Medulla oblongata (tissue), 1 donor: ENCODE measurements around the gene LTBP4.

Experiments
- DNase-seq: peaks from one replicate; pipeline ENCODE4 v3.0.0-alpha.2; 2015; ENCODE audit errors: extremely low spot score

The LTBP4 gene

DNA sequence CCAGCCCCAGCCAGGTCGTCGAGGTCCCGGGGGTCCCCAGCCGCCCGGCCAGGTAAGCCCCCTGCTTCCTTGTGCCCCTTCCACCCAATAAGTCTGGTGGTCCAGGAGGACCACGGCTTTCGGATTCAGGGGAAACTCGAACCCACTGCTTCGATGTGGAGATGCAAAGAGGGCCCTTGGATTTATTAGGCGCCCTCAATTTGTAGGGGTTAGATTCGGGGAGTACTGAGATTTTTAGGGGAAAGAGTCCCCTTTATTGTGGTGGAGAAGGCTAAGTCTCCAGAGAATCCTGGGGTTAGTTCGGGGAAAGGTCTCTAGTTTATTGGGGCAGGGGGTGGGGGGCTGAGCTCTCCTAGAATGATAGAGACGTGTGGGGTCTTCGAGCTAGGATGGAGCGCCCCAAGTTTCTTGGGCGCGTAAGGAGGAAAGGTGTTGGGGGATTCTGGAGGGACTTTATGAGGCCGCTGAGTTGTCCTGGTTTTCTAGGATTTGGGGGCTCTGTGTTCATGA is 3.8 kb upstream of the LTBP4 start:
- DNase-seq, result no peak

DNA sequence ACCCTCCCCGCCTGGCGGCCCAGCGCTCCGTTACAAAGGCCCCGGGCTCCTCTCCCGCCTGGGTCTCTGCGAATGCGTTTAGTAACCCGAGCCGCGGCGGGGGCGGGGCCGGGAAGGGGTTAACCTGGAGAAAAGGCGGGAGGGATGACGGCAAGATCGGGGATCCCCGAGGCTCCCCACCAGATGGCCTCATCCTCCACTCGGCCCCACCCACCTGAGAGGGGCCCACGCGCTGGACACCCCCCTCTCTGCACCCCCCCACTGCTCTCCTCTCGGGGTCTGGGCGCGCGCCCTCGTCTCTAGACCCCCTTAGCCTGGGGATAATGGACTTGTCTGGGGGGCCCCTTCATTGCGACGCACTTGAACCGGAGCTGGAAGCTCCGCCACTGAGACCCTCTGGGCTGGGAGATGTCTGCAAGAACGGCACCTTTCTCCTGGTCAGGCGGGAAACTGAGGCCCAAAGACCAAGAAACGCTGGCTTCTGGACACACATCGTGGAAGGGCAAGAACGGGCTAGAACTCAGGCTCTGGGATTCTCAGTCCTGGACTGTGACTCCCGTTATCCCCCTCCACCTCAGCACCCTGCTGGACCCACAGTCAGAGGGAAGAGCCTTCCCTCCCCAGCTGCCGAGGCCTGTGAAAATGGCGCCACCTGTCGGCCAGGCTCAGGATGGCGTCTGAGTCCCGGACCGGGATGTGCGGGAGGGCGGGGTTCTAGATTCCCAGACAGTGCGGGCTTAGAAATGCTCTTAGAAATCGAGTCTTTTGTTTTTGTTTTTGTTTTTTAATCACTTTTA is 2.9 kb upstream of the LTBP4 start:
- peak; percentile 89 for DNase-seq

DNA sequence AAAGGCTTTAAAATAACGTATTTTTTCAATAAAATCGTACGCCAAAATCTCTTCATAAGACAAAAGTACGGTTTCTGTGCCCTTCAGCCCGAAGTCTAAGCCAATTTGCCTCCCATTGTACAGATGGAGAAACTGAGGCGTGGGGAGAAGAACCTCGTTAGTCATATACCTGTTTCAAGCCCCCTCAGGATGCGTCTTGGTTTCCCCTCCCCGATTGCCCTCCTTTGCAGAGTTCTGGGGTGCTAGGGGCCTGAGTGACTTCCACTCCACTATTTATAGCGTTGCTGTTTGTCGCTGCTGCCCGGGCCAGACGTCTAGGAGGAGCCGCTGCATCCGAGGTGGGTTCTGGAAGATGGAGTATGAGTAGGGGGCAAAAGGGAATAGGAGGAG is 2.3 kb upstream of the LTBP4 start:
- DNase-seq, result no peak

- no peak for DNase-seq
Measured at GRCh38 chr19:40599331-40599901, 1.8 kb upstream of the LTBP4 start.

DNA sequence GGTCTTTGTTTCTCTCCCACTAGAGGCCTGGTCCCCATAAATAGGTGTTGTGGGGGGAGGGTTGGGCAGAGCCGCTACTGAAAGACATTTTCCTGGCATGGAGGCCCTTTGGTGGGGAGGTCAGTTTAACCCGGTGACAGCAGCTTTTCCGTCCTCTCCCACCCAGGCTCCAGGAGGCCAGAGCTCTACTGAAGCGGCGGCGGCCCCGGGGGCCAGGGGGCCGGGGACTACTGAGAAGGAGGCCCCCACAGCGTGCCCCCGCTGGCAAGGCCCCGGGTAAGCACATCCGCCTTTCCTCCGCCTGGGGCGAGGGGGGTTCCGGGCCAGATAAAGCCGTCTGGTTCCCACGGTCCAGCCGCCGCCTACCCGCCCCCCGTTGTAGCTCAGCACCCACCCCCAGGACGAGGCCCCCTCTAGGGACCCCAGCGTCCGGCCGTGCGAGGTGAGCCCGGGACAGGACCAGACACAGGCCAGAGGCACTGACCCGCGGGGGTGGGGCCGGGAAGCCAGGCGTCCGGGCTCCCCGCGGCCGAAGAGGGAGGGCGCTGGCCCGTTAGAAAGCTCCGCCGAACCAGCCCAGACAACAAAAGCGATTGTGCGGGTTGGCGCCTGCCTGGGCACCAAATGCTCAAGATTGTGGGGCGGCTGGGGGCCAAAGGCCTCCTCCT is 1.1 kb upstream of the LTBP4 start:
- peak; percentile 58 for DNase-seq

DNA sequence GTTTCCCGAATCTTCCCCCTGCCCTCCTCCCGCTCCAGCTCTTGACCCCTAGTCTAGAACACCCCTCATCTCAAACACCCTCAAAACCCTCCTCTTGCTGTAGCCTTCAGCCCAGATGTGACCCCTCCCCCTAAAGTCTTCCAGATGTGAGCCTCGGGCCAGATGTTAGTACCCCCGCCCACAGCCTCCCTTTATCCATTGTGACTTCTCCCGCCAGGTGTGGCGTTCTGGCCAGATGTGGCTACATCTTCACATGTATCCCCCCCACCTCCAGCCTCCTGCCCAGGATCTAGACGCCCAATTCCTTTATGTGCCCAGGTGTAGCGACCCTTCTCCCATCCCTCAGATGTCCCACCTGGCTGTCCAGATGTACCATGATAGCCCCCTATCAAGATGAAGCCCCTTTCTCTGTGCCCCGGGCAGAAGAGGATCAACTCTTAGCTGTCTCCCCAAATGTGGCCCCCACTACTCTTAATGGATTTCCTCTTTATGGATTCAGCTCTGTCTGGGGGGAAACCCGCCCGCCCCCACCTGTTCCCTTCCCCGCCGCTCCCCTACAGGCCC is 517 bp upstream of the LTBP4 start:
- no peak for DNase-seq

DNA sequence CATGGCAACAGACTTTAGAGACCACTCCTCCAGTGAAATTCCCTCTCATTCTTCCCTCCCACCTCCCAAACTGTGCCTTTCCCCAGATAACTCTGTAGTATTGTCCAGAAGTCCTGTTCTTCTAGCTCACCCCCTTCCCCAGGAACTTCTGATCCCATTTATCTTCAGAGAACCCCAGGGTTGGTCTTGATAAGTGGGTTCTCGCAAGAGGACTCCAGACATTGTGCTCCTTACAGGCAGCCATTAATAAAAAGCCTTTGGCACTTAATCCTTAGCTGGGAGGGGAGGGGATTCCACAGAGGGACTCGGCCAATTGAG is 1.9 kb downstream of the LTBP4 start:
- no peak for DNase-seq

DNA sequence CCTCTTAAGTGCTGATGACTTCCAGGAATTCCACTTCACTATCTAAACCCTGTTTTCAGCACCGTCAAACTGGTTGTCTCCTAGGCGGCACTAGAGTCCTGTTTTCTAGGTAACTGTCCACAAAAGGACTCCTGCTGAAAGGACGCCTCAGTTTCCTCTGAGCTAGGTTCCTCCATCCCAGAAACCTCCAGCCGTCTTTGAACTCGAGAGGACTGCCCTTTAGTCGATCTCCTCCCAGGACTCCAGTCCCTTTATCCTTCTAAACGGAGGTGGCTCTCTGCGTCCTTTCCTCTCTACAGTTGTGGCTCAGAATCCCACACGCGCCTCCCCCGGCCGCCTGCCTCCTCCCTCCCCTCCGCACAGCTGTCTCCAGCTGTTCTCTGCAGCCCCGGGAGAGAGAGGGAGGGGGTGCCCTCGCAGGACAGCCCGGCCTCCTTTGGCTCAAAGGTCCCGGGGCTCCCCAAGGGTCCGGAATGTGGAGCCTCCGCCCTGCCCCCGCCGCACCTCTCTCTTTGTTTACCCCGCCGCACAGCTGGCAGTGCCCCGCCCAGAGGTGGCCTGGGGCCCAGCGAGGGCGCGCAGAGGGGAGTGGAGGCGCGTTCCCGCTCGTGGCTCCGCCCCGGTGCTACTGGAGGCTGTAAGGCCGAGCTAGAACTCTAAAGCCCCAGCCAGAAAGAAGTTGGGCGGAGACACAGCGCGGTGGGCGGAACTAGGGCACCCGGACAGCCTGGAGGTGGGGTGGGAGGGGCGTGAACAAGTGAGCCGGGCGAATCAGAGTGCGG is 2.4 kb downstream of the LTBP4 start:
- peak; percentile 87 for DNase-seq

- no peak for DNase-seq
Measured at GRCh38 chr19:40604171-40604646, 3.0 kb downstream of the LTBP4 start.

DNA sequence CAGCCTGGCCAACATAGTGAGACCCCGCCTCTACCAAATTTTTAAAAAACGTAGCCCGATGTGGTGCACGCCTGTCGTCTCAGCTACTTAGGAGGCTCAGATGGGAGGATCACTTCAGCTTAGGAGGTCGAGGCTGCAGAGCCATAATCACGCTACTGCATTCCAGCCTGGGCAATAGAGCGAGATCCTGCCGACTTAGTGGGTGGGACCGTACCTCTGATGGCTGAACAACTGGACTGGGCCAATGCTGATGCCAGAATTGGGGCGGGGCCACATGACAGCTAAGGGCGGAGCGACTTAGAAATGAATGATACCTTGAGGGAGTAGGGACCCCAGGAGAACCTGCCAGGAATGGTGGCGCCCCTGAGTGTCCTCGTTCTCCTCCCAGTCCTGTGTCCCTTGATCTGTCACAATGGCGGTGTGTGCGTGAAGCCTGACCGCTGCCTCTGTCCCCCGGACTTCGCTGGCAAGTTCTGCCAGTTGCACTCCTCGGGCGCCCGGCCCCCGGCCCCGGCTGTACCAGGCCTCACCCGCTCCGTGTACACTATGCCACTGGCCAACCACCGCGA is 3.6 kb downstream of the LTBP4 start:
- no peak for DNase-seq

DNA sequence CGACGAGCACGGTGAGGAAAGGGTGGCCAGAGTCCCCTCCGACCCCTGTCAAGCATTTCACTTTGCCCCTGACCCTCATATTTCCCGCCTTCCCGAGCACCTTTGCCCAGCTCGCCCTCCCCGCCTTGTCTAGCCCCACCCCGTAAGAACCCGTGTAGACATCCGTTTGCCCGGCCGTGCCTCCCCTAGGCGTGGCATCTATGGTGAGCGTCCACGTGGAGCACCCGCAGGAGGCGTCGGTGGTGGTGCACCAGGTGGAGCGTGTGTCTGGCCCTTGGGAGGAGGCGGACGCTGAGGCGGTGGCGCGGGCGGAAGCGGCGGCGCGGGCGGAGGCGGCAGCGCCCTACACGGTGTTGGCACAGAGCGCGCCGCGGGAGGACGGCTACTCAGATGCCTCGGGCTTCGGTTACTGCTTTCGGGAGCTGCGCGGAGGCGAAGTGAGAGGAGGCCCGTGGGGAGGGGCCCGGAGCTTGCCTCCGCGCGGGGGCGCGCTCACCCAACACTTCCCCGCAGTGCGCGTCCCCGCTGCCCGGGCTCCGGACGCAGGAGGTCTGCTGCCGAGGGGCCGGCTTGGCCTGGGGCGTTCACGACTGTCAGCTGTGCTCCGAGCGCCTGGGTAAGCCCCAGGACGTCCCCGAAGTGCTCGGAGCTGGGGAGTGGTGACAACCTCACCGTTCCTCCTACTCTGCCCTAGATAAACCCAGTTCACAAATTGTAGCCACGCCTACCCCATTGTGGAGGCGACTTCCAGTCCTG is 4.2 kb downstream of the LTBP4 start:
- peak; percentile 43 for DNase-seq

DNA sequence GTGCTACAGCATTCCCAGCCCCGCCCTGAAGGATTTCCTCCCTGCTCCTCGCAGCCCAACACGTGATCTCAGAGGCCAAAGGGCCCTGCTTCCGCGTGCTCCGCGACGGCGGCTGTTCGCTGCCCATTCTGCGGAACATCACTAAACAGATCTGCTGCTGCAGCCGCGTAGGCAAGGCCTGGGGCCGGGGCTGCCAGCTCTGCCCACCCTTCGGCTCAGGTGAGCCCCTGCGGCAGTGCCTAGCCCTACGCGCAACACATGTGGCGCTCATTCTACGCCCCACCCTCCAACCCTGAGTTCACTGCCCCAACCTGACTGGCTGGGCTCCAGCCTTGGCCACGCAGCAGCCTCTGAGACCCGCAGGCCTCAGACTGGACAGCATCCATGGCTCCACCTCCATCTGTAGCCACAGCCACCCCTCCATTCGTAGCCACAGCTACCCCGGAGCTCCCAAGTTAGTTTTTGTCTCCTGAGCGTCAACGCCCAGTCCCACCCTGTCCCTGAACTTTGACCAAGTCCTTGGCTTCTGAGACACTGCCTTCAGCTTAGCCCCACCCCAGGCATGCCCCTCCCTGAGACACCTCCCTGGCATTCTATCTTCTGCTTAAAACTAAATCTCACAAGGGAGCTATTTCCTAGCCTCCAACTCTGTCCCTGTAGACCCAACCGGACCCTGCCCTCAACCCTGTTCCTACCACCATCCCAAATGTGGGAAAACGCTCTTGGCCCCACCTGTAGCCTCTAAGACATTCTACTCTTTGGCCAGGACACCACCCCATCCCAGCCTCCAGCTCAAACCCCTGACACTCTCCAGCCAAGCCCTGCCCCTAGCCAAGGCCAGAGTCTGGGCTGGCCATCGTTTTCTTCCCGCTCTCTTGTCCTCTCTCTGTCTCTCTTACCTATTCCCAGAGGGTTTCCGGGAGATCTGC is 6.4 kb downstream of the LTBP4 start:
- no peak for DNase-seq

DNA sequence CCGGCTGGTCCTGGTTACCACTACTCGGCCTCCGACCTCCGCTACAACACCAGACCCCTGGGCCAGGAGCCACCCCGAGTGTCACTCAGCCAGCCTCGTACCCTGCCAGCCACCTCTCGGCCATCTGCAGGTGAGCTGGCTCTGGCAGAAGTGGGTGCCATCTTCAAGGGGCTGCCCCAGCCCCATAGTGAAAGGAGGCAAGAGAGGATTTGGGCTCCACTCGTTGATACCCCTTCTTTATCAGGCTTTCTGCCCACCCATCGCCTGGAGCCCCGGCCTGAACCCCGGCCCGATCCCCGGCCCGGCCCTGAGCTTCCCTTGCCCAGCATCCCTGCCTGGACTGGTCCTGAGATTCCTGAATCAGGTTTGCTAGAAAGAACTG is 7.1 kb downstream of the LTBP4 start:
- DNase-seq, result no peak

GRCh38 chr19:40608957-40609356 is 7.8 kb downstream of the LTBP4 start:
- no peak for DNase-seq

DNA sequence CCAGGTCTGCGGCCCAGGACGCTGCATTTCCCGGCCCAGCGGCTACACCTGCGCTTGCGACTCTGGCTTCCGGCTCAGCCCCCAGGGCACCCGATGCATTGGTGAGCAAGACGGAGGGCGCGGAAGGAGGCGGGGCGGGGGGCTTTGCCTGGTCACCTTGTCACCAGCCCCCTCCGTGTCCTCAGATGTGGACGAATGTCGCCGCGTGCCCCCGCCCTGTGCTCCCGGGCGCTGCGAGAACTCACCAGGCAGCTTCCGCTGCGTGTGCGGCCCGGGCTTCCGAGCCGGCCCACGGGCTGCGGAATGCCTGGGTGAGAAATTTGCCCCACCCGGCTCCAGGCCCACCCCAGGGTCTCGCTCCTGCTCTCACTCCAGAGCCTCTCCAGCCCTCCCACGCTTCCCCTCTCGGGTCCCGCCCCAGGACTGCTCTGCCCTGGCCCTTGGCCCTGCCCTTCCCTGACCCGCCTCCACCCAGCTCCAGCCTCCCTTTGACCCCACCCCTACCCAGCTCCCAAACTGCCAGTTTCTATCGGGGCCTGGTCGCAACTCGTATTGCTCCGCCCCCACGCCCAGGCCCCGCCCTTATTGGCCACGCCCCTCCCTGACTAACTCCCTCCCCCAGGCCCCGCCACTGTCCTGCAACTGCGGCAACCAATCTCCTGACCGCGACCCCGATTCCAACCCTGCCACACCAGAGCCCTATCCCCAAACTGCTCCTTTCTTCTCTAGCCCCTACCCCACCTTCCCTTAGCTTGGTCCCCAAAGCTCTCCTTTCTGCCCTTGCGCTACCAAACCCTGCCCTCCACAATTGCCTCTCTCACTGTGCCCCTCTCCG is 8.6 kb downstream of the LTBP4 start:
- DNase-seq, result peak; percentile 78

DNA sequence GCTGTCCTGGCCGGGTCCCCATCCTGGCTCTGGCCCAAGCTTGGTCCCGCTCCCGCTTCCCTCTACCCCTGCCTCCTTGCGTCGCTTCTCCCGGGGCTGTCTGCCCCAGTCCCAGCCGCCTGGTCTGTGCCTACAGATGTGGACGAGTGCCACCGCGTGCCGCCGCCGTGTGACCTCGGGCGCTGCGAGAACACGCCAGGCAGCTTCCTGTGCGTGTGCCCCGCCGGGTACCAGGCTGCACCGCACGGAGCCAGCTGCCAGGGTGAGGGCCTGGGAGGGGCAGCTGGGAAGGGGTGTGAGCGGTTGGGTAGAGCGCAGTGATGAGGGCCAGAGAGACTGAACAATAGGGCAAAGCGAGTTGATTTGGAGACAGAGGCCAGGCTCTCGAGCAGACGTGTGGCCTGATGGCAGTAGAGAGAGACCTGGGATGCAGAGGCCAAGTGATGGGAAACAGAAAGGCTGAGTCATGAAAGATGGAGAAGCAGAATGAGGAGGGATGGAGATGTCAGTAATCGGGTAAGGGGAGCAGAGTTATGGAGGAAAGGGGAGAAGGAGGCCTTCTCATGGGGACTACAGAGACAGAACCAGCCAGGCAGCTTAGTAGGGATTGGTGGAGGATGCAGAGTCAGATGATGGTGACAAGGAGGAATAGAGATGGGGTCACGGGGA is 9.4 kb downstream of the LTBP4 start:
- peak; percentile 63 for DNase-seq

DNA sequence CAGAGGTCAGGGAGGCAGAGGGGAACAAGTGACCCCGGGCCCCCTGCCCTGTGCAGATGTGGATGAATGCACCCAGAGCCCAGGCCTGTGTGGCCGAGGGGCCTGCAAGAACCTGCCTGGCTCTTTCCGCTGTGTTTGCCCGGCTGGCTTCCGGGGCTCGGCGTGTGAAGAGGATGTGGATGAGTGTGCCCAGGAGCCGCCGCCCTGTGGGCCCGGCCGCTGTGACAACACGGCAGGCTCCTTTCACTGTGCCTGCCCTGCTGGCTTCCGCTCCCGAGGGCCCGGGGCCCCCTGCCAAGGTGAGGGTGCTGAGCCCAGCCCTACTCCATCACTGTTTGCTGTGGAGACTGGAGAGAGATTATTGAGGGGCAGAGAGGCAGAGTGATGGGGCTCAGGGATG is 9.9 kb downstream of the LTBP4 start:
- no peak for DNase-seq
